Right atrium auricular region (tissue), 2 donors: ENCODE results near the gene SLC7A9. TPM values are rescaled to one million over a fixed set of nuclear protein-coding genes. Genes with fewer than 3 reads are reported as not detected.

Experiments
- DNase-seq: peaks from one replicate; pipeline ENCODE4 v3.0.0-alpha.2; 2019; ENCODE audit warnings: low spot score
- H3K27ac ChIP-seq, 2 donors: fragments of 200-600 bp; sonication (generic); 1 replicate in 1 of 2; 2 replicates in 1 of 2; pipeline ENCODE4 v1.5.1; 2016 to 2019
- H3K27me3 ChIP-seq, 2 donors: fragments of 200-600 bp; sonication (generic); one replicate each; pipeline versions ENCODE4 v1.5.1 to v1.6.0; 2017 to 2019
- H3K36me3 ChIP-seq: fragments of 200-600 bp; sonication (generic); one replicate; pipeline ENCODE4 v1.5.1; 2016
- H3K4me1 ChIP-seq, 2 donors: fragments of 200-600 bp; sonication (generic); one replicate each; pipeline versions ENCODE4 v1.5.1 to v1.6.0; 2017 to 2019
- H3K4me3 ChIP-seq, 2 donors: fragments of 200-600 bp; sonication (generic); 1 replicate in 1 of 2; 2 replicates in 1 of 2; pipeline ENCODE4 v1.5.1; 2017 to 2019; ENCODE audit warnings: mild to moderate bottlenecking in 1 of 2, moderate library complexity in 1 of 2
- H3K9me3 ChIP-seq, 2 donors: fragments of 200-600 bp; sonication (generic); one replicate each; pipeline ENCODE4 v1.5.1; 2019
- total RNA-seq, 2 donors: library from RNA; depleted of rRNA; stranded (reverse); fragments of >200 nt; gene quantifications; one replicate each; pipeline ENCODE4 v1.1.0, GENCODE V29; 2016
- TF ChIP-seq, protein P1 (sequence below), 2 donors: fragments of 200-600 bp; sonication (generic); IDR thresholded peaks; one replicate each; pipeline ENCODE4 v1.5.1; 2019; ENCODE audit warnings: antibody characterized with exemption in 2 of 2

SLC7A9 gene
- not detected for total RNA-seq

DNA sequence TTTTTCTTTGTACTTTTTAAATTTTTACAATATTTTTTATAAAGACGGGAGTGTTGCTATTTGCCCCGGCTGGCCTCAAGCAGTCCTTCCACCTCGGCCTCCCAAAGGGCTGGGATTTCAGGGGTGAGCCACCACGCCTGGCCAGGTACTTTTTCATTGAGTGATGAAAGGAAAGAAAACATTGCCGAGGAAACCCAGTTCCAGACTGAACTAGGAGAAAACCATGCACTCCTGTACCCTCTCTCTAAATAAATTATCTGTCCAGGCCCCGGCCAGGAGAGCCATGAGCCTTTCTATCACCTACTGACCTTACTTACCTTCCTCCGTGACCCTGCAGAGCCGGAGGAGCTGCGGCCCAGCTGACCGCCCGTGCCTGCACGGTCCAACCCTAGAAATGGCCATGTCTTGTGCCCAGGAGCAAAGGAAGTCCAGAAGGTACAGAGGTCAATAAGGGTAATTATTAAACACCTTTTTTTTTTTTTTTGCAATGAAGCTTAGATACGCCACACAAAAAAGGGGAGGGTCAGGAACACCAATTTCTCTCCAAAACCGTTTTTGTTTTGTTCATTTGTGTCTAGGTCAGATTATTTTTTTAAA lies at the start of gene SLC7A9:
Gene SLC7A9 (minus strand): TSS at position 399 of the 597 bp plus-strand sequence. CDS start 1,233 bp downstream, outside the sequence.
- TF ChIP-seq, protein P1, sequence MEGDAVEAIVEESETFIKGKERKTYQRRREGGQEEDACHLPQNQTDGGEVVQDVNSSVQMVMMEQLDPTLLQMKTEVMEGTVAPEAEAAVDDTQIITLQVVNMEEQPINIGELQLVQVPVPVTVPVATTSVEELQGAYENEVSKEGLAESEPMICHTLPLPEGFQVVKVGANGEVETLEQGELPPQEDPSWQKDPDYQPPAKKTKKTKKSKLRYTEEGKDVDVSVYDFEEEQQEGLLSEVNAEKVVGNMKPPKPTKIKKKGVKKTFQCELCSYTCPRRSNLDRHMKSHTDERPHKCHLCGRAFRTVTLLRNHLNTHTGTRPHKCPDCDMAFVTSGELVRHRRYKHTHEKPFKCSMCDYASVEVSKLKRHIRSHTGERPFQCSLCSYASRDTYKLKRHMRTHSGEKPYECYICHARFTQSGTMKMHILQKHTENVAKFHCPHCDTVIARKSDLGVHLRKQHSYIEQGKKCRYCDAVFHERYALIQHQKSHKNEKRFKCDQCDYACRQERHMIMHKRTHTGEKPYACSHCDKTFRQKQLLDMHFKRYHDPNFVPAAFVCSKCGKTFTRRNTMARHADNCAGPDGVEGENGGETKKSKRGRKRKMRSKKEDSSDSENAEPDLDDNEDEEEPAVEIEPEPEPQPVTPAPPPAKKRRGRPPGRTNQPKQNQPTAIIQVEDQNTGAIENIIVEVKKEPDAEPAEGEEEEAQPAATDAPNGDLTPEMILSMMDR (IDR thresholded peaks at IDR 0.05), result no peak
- no peaks in the 10 kb centered on the region for H3K27me3 ChIP-seq

DNA sequence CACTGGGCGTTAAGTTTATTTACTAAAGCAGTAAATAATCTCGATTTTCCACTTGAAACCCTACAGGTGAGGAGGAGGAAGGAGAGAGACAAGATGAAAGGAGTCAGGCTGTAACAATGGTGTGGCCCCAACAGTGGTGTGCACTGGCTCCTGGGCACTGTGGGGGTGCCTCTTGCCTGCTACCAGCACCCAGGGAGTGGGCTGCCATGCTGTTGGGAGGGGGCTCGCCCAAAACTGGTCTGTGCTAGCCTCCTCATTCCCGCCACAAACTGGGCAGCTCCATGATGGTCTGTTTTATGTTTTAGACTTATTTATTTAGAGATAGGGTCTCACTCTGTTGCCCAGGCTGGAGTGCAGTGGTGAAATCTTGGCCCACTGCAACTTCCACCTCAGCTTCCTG lies 49.8 kb upstream of the SLC7A9 start:
- Histone ChIP-seq H3K27me3 (no peaks in the 10 kb centered on the region), H3K4me3 (no peak overlapping the region), H3K27ac (no peak overlapping the region), H3K4me1 (no peaks in the 10 kb centered on the region), H3K9me3 (no peaks in the 10 kb centered on the region), H3K36me3 (peaks cover 14% of the 10 kb centered on the region)
- TF ChIP-seq, protein P1 (IDR thresholded peaks at IDR 0.05), result no peak
- no peak for DNase-seq

More for the DNA sequence above, at the start of gene SLC7A9:
- no peaks in the 10 kb centered on the region for H3K9me3 ChIP-seq
- no peak for DNase-seq
- H3K4me1 ChIP-seq, result no peaks in the 10 kb centered on the region
- no peak within 1 kb of the TSS for H3K27ac ChIP-seq
- H3K4me3 ChIP-seq, result no peak within 1 kb of the TSS
- H3K36me3 ChIP-seq, result no peaks in the 10 kb centered on the region

DNA sequence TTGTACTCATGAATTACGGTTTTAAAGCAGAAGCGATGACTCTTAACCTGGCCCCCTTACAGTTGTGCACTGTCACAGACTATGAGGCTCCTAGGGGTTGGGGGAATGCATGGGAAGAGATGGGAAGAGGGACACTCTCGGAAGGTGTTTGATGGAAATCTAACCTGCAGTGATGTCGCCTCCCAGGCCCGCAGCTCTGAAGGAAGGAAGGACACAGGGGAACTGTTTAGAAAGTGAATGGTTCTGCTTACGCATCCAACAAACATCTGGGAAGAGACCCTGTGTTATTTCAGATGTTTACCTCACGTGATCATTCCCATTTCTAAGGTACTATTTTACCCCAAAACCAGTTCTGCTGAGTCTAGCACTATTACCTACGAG lies 48.0 kb upstream of the SLC7A9 start:
- TF ChIP-seq, protein P1 (IDR thresholded peaks at IDR 0.05), result no peak
- Histone ChIP-seq H3K4me3 (no peak overlapping the region), H3K36me3 (peaks cover 17% of the 10 kb centered on the region), H3K27ac (no peak overlapping the region), H3K27me3 (no peaks in the 10 kb centered on the region), H3K9me3 (no peaks in the 10 kb centered on the region), H3K4me1 (no peaks in the 10 kb centered on the region)
- DNase-seq, result no peak

DNA sequence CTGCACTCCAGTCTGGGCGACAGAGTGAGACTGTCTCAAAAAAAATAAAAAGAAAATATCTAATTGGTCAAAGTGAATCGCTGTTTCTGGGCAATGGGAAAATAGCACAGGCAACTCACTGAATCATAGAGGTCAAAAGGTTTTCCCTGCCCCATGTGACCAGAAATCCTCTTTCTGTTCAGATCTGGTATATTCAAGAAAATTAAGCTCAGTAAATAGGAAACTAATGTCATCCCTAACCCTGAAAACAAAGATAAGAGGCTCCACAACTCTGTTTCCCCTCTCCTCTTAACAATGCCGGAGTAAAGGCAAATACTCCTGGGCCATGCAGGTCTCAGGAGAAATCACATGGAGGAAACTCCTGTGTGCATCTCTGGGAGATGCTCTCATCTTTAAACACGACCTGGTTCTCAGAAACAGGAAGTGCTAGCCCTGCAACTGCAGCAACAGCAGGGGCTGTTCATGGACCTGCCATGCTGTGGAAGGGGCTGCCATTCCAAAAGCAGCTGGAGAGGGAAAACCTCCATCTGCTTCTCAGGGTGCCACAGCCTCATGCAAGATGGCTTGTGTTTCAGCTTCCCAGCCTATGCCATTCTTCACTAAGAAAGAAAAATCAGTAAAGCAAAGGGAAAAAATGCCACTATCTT lies 47.5 kb upstream of the SLC7A9 start:
- H3K9me3 ChIP-seq, result no peaks in the 10 kb centered on the region
- no peak overlapping the region for H3K4me3 ChIP-seq
- TF ChIP-seq, protein P1 (IDR thresholded peaks at IDR 0.05), result no peak
- no peak overlapping the region for H3K27ac ChIP-seq
- no peak for DNase-seq
- peaks cover 14% of the 10 kb centered on the region for H3K36me3 ChIP-seq
- no peaks in the 10 kb centered on the region for H3K27me3 ChIP-seq
- no peaks in the 10 kb centered on the region for H3K4me1 ChIP-seq

DNA sequence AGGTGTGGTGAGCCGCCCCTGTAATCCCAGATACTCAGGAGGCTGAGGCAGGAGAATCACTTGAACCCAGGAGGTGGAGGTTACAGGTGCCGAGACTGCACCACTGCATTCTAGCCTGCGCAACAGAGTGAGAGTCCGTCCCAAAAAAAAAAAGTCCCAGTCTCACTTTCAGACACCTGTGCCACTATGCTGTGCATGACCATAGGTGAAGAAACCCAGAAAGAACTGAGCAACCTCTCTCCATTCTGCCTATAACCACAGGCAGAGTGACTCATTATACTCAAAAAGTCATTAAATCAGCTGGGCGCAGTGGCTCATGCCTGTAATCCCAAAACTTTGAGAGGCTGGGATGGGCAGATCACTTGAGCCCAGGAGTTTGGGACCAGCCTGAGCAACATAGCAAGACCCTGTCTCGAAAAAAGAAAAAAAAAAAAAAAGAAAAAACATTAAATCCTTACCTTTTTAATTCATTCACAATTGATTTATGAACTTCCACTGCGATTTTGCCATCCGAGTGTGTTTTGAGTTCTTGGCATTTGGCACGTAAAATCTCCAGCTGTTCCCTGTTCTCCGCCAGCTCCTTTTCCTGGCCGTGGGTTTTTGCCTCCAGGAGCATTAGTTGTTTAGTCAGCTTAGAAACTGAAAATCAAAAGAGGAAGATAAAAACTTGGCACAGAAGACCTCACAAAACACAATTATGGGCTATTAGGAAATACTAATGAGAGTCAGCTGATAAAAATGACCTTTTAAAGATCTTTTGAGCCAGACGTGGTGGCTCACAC lies 45.5 kb upstream of the SLC7A9 start:
- Histone ChIP-seq H3K36me3 (peaks cover 13% of the 10 kb centered on the region), H3K4me1 (no peaks in the 10 kb centered on the region), H3K27me3 (no peaks in the 10 kb centered on the region), H3K4me3 (no peak overlapping the region), H3K27ac (no peak overlapping the region), H3K9me3 (no peaks in the 10 kb centered on the region)
- DNase-seq, result no peak
- TF ChIP-seq, protein P1 (IDR thresholded peaks at IDR 0.05), result no peak
